ENCODE measurements around the gene USH2A. TPM values are rescaled to one million over a fixed set of nuclear protein-coding genes. Genes with fewer than 3 reads are reported as not detected.
"Not testable (repeated sequence)": the region's sequence is repeated elsewhere in the genome, so short reads cannot be mapped to it uniquely, and the experiment has no call there.

The USH2A gene
- polyA plus RNA-seq, 1 donor from 2014 or later: not detected

GRCh38 chr1:216181590-216181989 is 241.7 kb downstream of the USH2A start:
- Mint-ChIP-seq H3K4me3 (no peak overlapping the region), H3K9me3 (no peaks in the 10 kb centered on the region), H3K4me1 (no peaks in the 10 kb centered on the region), H3K36me3 (peaks cover 1% of the 10 kb centered on the region), H3K27me3 (no peaks in the 10 kb centered on the region), H3K27ac (no peak overlapping the region)

- peaks cover 0 to 1% (median 0%) of the 10 kb centered on the region in 3 donors for H3K4me1 Mint-ChIP-seq
- H3K27ac Mint-ChIP-seq: no peak overlapping the region
- no peaks in the 10 kb centered on the region for H3K9me3 Mint-ChIP-seq
- H3K36me3 Mint-ChIP-seq: peaks cover 3% of the 10 kb centered on the region
- no peaks in the 10 kb centered on the region for H3K27me3 Mint-ChIP-seq
- H3K4me3 Mint-ChIP-seq: no peak overlapping the region
Measured at GRCh38 chr1:216178281-216178680, 245.0 kb downstream of the USH2A start.

- Mint-ChIP-seq H3K36me3 (peaks cover 3% of the 10 kb centered on the region), H3K9me3 (no peaks in the 10 kb centered on the region), H3K27me3 (no peaks in the 10 kb centered on the region), H3K27ac (no peak overlapping the region), H3K4me3 (no peak overlapping the region), H3K4me1 (peaks cover 0 to 1% (median 0%) of the 10 kb centered on the region in 3 donors)
Measured at GRCh38 chr1:216176970-216177369, 246.3 kb downstream of the USH2A start.

- H3K27me3 Mint-ChIP-seq: no peaks in the 10 kb centered on the region
- peaks cover 1% of the 10 kb centered on the region for H3K36me3 Mint-ChIP-seq
- H3K9me3 Mint-ChIP-seq: no peaks in the 10 kb centered on the region
- H3K27ac Mint-ChIP-seq: no peak overlapping the region
- H3K4me1 Mint-ChIP-seq: peaks cover 0 to 1% (median 0%) of the 10 kb centered on the region in 3 donors
- no peak overlapping the region for H3K4me3 Mint-ChIP-seq
Measured at GRCh38 chr1:216175714-216176113, 247.5 kb downstream of the USH2A start.

GRCh38 chr1:216173376-216173995 is 249.8 kb downstream of the USH2A start:
- Mint-ChIP-seq H3K27ac (no peak overlapping the region), H3K27me3 (no peaks in the 10 kb centered on the region), H3K4me3 (no peak overlapping the region), H3K4me1 (peaks cover 0 to 1% (median 0%) of the 10 kb centered on the region in 3 donors), H3K9me3 (peaks cover 0 to 2% (median 0%) of the 10 kb centered on the region in 3 donors), H3K36me3 (peaks cover 1% of the 10 kb centered on the region)

GRCh38 chr1:216169351-216169750 is 253.9 kb downstream of the USH2A start:
- H3K36me3 Mint-ChIP-seq: peaks cover 1% of the 10 kb centered on the region
- H3K4me1 Mint-ChIP-seq: peaks cover 0 to 1% (median 0%) of the 10 kb centered on the region in 3 donors
- no peak overlapping the region for H3K27ac Mint-ChIP-seq
- H3K27me3 Mint-ChIP-seq: peaks cover 2% of the 10 kb centered on the region
- peaks cover 0 to 6% (median 4%) of the 10 kb centered on the region in 3 donors for H3K9me3 Mint-ChIP-seq
- no peak overlapping the region for H3K4me3 Mint-ChIP-seq

GRCh38 chr1:216168546-216168945 is 254.7 kb downstream of the USH2A start:
- Mint-ChIP-seq H3K36me3 (no peaks in the 10 kb centered on the region), H3K4me1 (no peaks in the 10 kb centered on the region), H3K27me3 (peaks cover 2% of the 10 kb centered on the region), H3K4me3 (no peak overlapping the region), H3K9me3 (peaks cover 0 to 6% (median 4%) of the 10 kb centered on the region in 3 donors), H3K27ac (no peak overlapping the region)

GRCh38 chr1:216154063-216154462 is 269.2 kb downstream of the USH2A start:
- H3K27me3 Mint-ChIP-seq: no peaks in the 10 kb centered on the region
- peaks cover 0 to 7% (median 3%) of the 10 kb centered on the region in 3 donors for H3K9me3 Mint-ChIP-seq
- H3K4me3 Mint-ChIP-seq: no peak overlapping the region

GRCh38 chr1:216153130-216153529 is 270.1 kb downstream of the USH2A start:
- Mint-ChIP-seq H3K4me3 (no peak overlapping the region), H3K4me1 (no peaks in the 10 kb centered on the region), H3K27me3 (no peaks in the 10 kb centered on the region), H3K9me3 (peaks cover 0 to 7% (median 3%) of the 10 kb centered on the region in 3 donors), H3K36me3 (no peaks in the 10 kb centered on the region), H3K27ac (no peak overlapping the region)

More at GRCh38 chr1:216154063-216154462, 269.2 kb downstream of the USH2A start:
- no peaks in the 10 kb centered on the region for H3K4me1 Mint-ChIP-seq
- H3K36me3 Mint-ChIP-seq: no peaks in the 10 kb centered on the region
- no peak overlapping the region for H3K27ac Mint-ChIP-seq

GRCh38 chr1:216145451-216146018 is 277.7 kb downstream of the USH2A start:
- H3K27ac Mint-ChIP-seq, H3K4me1 Mint-ChIP-seq, H3K4me3 Mint-ChIP-seq, H3K27me3 Mint-ChIP-seq, H3K9me3 Mint-ChIP-seq, H3K36me3 Mint-ChIP-seq: not testable (repeated sequence)

GRCh38 chr1:216144661-216145450 is 278.4 kb downstream of the USH2A start:
- Mint-ChIP-seq H3K4me3 (no peak overlapping the region), H3K4me1 (no peaks in the 10 kb centered on the region), H3K27ac (no peak overlapping the region), H3K9me3 (no peaks in the 10 kb centered on the region), H3K36me3 (no peaks in the 10 kb centered on the region), H3K27me3 (no peaks in the 10 kb centered on the region)

GRCh38 chr1:216142921-216143320 is 280.3 kb downstream of the USH2A start:
- H3K36me3 Mint-ChIP-seq: no peaks in the 10 kb centered on the region
- no peak overlapping the region for H3K27ac Mint-ChIP-seq
- no peaks in the 10 kb centered on the region for H3K4me1 Mint-ChIP-seq
- no peaks in the 10 kb centered on the region for H3K27me3 Mint-ChIP-seq
- H3K9me3 Mint-ChIP-seq: no peaks in the 10 kb centered on the region
- no peak overlapping the region for H3K4me3 Mint-ChIP-seq

- H3K4me1 Mint-ChIP-seq: no peaks in the 10 kb centered on the region
- no peaks in the 10 kb centered on the region for H3K27me3 Mint-ChIP-seq
- H3K4me3 Mint-ChIP-seq: no peak overlapping the region
- H3K27ac Mint-ChIP-seq: no peak overlapping the region
- H3K36me3 Mint-ChIP-seq: no peaks in the 10 kb centered on the region
- H3K9me3 Mint-ChIP-seq: no peaks in the 10 kb centered on the region
Measured at GRCh38 chr1:216140730-216141524, 282.3 kb downstream of the USH2A start.

- peaks cover 1% of the 10 kb centered on the region for H3K27me3 Mint-ChIP-seq
- H3K4me3 Mint-ChIP-seq: no peak overlapping the region
- no peak overlapping the region for H3K27ac Mint-ChIP-seq
Measured at GRCh38 chr1:216124192-216124781, 299.0 kb downstream of the USH2A start.

More at GRCh38 chr1:216124192-216124781, 299.0 kb downstream of the USH2A start:
- Mint-ChIP-seq H3K4me1 (no peaks in the 10 kb centered on the region), H3K9me3 (no peaks in the 10 kb centered on the region), H3K36me3 (no peaks in the 10 kb centered on the region)
